Measurements from ENCODE around the gene POLR2B. TPM values are rescaled to one million over a fixed set of nuclear protein-coding genes. Genes with fewer than 3 reads are reported as not detected.

POLR2B gene
- total and polyA plus RNA-seq, 12 donors, result 20.5 to 91.2 (median 78.4) TPM

DNA sequence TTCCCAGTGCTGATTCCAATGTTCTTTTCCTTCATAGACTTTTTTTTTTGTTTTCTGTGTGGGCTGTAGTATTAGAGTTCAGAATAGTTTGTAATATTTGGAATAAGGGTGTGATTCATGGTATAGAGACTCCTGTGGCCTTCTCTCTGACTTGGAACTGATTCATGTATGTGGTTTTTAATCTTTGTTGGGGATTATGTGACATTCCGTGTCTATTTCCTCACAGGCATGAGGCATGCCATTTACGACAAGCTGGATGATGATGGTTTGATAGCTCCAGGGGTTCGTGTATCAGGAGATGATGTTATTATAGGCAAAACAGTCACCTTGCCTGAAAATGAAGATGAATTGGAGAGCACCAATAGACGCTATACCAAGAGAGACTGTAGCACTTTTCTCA lies 44.4 kb downstream of the POLR2B start:
- intact Hi-C loops (cut with DNase I), result no loop called here
- Histone ChIP-seq H3K9me3 (no peaks in the 10 kb centered on the region), H3K36me3 (peaks cover 0 to 100% (median 67%) of the 10 kb centered on the region in 9 donors), H3K4me3 (no peak overlapping the region), H3K27ac (peak overlapping the region in 2 of 10 donors; percentile 5 to 15), H3K4me1 (peaks cover 0 to 31% (median 23%) of the 10 kb centered on the region in 9 donors), H3K27me3 (no peaks in the 10 kb centered on the region)
- TF ChIP-seq, protein P1, sequence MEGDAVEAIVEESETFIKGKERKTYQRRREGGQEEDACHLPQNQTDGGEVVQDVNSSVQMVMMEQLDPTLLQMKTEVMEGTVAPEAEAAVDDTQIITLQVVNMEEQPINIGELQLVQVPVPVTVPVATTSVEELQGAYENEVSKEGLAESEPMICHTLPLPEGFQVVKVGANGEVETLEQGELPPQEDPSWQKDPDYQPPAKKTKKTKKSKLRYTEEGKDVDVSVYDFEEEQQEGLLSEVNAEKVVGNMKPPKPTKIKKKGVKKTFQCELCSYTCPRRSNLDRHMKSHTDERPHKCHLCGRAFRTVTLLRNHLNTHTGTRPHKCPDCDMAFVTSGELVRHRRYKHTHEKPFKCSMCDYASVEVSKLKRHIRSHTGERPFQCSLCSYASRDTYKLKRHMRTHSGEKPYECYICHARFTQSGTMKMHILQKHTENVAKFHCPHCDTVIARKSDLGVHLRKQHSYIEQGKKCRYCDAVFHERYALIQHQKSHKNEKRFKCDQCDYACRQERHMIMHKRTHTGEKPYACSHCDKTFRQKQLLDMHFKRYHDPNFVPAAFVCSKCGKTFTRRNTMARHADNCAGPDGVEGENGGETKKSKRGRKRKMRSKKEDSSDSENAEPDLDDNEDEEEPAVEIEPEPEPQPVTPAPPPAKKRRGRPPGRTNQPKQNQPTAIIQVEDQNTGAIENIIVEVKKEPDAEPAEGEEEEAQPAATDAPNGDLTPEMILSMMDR (IDR thresholded peaks at IDR 0.05), result no peak
- DNase-seq (no peak), ATAC-seq (no peak)
- WGBS, 2 donors, result 78 to 84% methylated on average over 4 of the region's 4 CpGs

DNA sequence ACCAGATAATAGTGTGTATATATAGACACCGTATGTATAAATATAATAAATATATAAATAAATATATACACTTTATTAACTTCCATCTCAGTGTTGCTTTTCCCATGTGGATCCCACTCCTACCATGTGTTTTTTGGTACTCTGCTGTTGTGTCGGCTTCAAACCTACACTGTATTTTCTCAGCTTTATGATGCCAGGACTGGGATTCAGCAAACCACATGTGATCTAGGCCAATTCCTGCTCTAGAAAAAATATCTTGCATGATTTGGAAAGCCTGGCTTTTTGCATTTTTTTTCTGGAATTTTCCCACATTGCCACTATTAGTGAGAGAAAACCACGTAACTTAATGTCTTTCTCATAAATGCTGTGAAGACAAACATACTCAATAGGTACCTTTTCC lies 55.8 kb downstream of the POLR2B start:
- ATAC-seq (no peak), DNase-seq (no peak)
- TF ChIP-seq, protein P1 (IDR thresholded peaks at IDR 0.05), result no peak
- peak overlapping the region in 1 of 10 donors; percentile 46 for H3K27ac ChIP-seq
- no peaks in the 10 kb centered on the region for H3K27me3 ChIP-seq
- H3K36me3 ChIP-seq, result peaks cover 0 to 97% (median 34%) of the 10 kb centered on the region in 9 donors
- no peaks in the 10 kb centered on the region for H3K9me3 ChIP-seq
- H3K4me3 ChIP-seq, result no peak overlapping the region
- 80 to 88% methylated on average over 3 of the region's 3 CpGs for WGBS, 2 donors
- intact Hi-C loops (cut with DNase I), result loop anchor here in 2 of 10 donors (10.0 kb wide), 2 partner anchors 120 to 130 kb away; no protein-coding TSS in a partner anchor
- peaks cover 0 to 16% (median 4%) of the 10 kb centered on the region in 9 donors for H3K4me1 ChIP-seq

DNA sequence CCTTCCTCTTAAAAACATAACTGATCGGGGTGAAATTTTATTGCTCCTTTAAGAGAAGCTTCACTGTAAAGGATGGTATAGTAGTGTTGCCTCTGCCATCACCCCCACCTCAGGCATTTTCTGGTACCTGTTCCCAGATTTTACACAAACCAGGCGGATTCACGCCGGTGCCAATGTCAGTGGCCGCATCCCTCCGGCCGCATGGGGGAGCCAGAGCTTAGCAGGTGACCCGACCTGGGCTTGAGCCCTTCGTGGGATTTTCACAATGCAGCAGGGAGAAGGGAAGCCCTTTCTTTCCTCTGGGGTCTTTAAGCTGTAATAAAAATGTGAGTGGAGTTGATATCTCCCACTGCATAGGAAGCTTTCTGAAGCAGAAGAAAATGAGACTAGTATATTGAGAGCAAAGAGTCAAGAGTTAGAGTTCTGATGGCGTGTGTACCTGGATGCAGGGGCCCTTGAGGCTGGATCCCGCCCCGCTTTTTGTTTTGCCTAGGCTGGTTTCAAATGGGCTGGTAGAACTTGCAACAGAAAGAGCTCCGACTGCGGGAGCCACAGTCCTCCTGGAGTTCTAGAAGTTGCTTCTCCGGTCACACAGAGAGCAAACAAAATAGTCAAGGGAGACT lies 59.4 kb downstream of the POLR2B start:
- no peaks in the 10 kb centered on the region for H3K9me3 ChIP-seq
- intact Hi-C loops (cut with DNase I), result loop anchor here (2.0 to 10.0 kb wide), 7 partner anchors 74 to 127 kb away; partner anchors contain the start of gene IGFBP7 (in 1 of the 10)
- peaks cover 10 to 51% (median 23%) of the 10 kb centered on the region in 9 donors for H3K4me1 ChIP-seq
- peaks cover 0 to 82% (median 8%) of the 10 kb centered on the region in 9 donors for H3K36me3 ChIP-seq
- peak; percentile 60 to 76 for DNase-seq
- ATAC-seq, result peak; percentile 37 to 82 (median 63)
- 49 to 55% methylated on average over 15 of the region's 15 CpGs for WGBS, 2 donors
- no peak overlapping the region for H3K4me3 ChIP-seq
- no peaks in the 10 kb centered on the region for H3K27me3 ChIP-seq
- peak overlapping the region in 2 of 10 donors; percentile 20 to 93 for H3K27ac ChIP-seq
- TF ChIP-seq, protein P1 (IDR thresholded peaks at IDR 0.05), result peak; percentile 66 to 92 (median 81)

DNA sequence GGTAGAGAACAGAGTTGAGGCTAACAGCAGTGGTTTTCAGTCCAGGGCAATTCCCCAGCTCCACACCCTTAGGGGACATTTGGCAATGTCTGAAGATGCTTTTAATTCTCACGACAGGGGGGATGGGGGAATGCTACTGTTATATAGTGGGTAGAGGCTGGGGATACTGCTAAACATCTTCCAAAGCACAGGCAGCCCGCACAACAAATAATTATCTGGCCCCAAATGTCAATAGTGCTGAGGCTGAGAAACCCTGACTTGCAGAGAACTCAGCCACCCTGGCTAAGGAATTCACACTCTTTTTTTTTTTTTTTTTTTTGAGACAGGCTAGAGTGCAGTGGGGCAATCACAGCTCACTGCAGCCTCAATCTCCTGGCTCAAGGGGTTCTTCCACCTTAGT lies 60.6 kb downstream of the POLR2B start:
- H3K9me3 ChIP-seq, result no peaks in the 10 kb centered on the region
- TF ChIP-seq, protein P1 (IDR thresholded peaks at IDR 0.05), result no peak
- peaks cover 16 to 64% (median 36%) of the 10 kb centered on the region in 9 donors for H3K4me1 ChIP-seq
- H3K36me3 ChIP-seq, result peaks cover 0 to 71% (median 4%) of the 10 kb centered on the region in 9 donors
- H3K27me3 ChIP-seq, result no peaks in the 10 kb centered on the region
- intact Hi-C loops (cut with DNase I), result loop anchor here (2.0 to 10.0 kb wide), 7 partner anchors 73 to 125 kb away; partner anchors contain the start of gene IGFBP7 (in 1 of the 10)
- no peak overlapping the region for H3K4me3 ChIP-seq
- no peak for DNase-seq
- 69 to 73% methylated on average over 2 of the region's 2 CpGs for WGBS, 2 donors
- ATAC-seq, result no peak
- H3K27ac ChIP-seq, result peak overlapping the region in 6 of 10 donors; percentile 19 to 93 (median 28)

Measured in heart right ventricle (tissue), 16 donors.